Measurements from ENCODE around the gene BMP5. TPM values are rescaled to one million over a fixed set of nuclear protein-coding genes. Genes with fewer than 3 reads are reported as not detected.

Gene BMP5
- total RNA-seq, 1 donor from 2014 or later, result 2.2 TPM

GRCh38 chr6:55756531-55757031, 118.8 kb downstream of the BMP5 start:
- H3K27me3 Mint-ChIP-seq (ENCODE audit: low read depth), result no peaks in the 10 kb centered on the region
- no peaks in the 10 kb centered on the region for H3K4me1 Mint-ChIP-seq
- H3K4me3 Mint-ChIP-seq, result no peak overlapping the region
- H3K27ac Mint-ChIP-seq (ENCODE audit: unreplicated experiment), result no peak overlapping the region
- DNase-seq (ENCODE audit: low read depth, low spot score), result no peak
- no peaks in the 10 kb centered on the region for H3K36me3 Mint-ChIP-seq (ENCODE audit: low read depth)
- H3K9me3 Mint-ChIP-seq, result peaks cover 6% of the 10 kb centered on the region
- no peak for TF ChIP-seq CTCF (conservative IDR thresholded peaks at IDR 0.05)

GRCh38 chr6:55748880-55749279, 126.5 kb downstream of the BMP5 start:
- Mint-ChIP-seq H3K27ac (ENCODE audit: unreplicated experiment) (no peak overlapping the region), H3K4me1 (no peaks in the 10 kb centered on the region), H3K27me3 (ENCODE audit: low read depth) (no peaks in the 10 kb centered on the region), H3K36me3 (ENCODE audit: low read depth) (no peaks in the 10 kb centered on the region), H3K4me3 (no peak overlapping the region), H3K9me3 (peaks cover 4% of the 10 kb centered on the region)
- TF ChIP-seq CTCF (conservative IDR thresholded peaks at IDR 0.05), result no peak
- DNase-seq (ENCODE audit: low read depth, low spot score), result no peak

- DNase-seq (ENCODE audit: low read depth, low spot score), result no peak
- Mint-ChIP-seq H3K4me1 (no peaks in the 10 kb centered on the region), H3K4me3 (no peak overlapping the region), H3K9me3 (peaks cover 6% of the 10 kb centered on the region), H3K36me3 (ENCODE audit: low read depth) (peaks cover 2% of the 10 kb centered on the region), H3K27me3 (ENCODE audit: low read depth) (no peaks in the 10 kb centered on the region), H3K27ac (ENCODE audit: unreplicated experiment) (no peak overlapping the region)
- TF ChIP-seq CTCF (conservative IDR thresholded peaks at IDR 0.05), result no peak
Observed at GRCh38 chr6:55746473-55746872, 128.9 kb downstream of the BMP5 start.

GRCh38 chr6:55734256-55734655, 141.1 kb downstream of the BMP5 start:
- Mint-ChIP-seq H3K4me3 (no peak overlapping the region), H3K27ac (ENCODE audit: unreplicated experiment) (no peak overlapping the region), H3K9me3 (no peaks in the 10 kb centered on the region), H3K4me1 (no peaks in the 10 kb centered on the region), H3K36me3 (ENCODE audit: low read depth) (peaks cover 7% of the 10 kb centered on the region), H3K27me3 (ENCODE audit: low read depth) (no peaks in the 10 kb centered on the region)
- no peak for DNase-seq (ENCODE audit: low read depth, low spot score)
- no peak for TF ChIP-seq CTCF (conservative IDR thresholded peaks at IDR 0.05)

GRCh38 chr6:55729665-55730064, 145.7 kb downstream of the BMP5 start:
- no peak for DNase-seq (ENCODE audit: low read depth, low spot score)
- H3K27ac Mint-ChIP-seq (ENCODE audit: unreplicated experiment), result no peak overlapping the region

More at GRCh38 chr6:55729665-55730064, 145.7 kb downstream of the BMP5 start:
- no peak for TF ChIP-seq CTCF (conservative IDR thresholded peaks at IDR 0.05)
- Mint-ChIP-seq H3K4me3 (no peak overlapping the region), H3K27me3 (ENCODE audit: low read depth) (no peaks in the 10 kb centered on the region), H3K4me1 (no peaks in the 10 kb centered on the region), H3K36me3 (ENCODE audit: low read depth) (no peaks in the 10 kb centered on the region), H3K9me3 (no peaks in the 10 kb centered on the region)

Data from neural crest cell (in vitro differentiated cells).